Stimulated activated CD4-positive, alpha-beta T cell treated with anti-CD3 and anti-CD28 coated beads, Interleukin-2, amount 100 ng/mL, for 4 hours (primary cell): Measurements from ENCODE around the gene HDAC4.

ENCODE experiments used
- DNase-seq: peaks from one replicate; pipeline ENCODE4 v3.0.0-alpha.2; 2020; ENCODE audit warnings: low read depth

HDAC4 gene

DNA sequence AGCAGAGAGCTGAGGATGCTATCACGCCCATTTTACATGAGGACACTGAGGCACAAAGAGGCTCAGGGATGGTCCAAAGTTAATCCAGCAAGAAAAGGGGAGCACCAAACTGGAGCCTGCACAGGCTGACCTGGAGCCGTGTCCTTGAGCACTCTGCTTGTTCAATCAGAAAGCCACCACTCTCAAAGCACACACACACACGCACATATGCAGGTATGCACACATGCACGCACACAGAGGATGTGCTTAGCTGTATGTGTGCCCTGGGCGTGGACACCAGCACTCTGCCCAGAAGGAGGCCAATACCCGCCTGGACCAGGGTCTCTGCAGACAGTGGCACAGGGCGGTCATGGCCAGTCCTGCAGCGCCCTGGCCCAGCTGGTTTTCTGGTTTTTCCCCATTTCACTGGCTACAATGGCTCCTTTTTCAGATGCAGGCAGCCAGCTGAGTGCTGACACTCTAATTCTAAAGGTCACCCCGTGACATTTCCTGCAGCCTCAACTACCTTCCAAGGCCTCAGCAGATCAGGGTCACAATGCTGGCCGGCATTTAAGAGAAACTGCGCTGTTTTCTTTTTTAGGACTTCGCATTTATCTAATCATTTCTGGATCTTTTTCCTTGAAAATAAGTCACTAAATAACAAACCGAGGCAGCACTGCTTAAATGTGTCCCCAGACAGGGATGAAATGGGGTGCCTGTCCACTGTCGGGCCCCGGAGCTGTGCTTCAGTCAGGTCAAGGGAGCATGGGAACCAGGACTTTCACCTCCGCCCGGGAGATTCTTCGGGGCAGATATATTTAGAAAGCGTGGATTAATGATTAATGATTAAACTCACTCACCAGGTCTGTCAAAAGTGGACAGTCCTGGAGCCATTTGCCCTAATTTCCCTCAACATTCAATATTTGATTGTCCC, 104.5 kb downstream of the HDAC4 start:
- no peak for DNase-seq

GRCh38 chr2:239295377-239296019, 105.3 kb downstream of the HDAC4 start:
- no peak for DNase-seq

- DNase-seq = no peak
These were observed 106.2 kb downstream of the HDAC4 start for GRCh38 chr2:239294571-239295054.

GRCh38 chr2:239293775-239294430, 106.9 kb downstream of the HDAC4 start:
- peak; percentile 34 for DNase-seq

DNA sequence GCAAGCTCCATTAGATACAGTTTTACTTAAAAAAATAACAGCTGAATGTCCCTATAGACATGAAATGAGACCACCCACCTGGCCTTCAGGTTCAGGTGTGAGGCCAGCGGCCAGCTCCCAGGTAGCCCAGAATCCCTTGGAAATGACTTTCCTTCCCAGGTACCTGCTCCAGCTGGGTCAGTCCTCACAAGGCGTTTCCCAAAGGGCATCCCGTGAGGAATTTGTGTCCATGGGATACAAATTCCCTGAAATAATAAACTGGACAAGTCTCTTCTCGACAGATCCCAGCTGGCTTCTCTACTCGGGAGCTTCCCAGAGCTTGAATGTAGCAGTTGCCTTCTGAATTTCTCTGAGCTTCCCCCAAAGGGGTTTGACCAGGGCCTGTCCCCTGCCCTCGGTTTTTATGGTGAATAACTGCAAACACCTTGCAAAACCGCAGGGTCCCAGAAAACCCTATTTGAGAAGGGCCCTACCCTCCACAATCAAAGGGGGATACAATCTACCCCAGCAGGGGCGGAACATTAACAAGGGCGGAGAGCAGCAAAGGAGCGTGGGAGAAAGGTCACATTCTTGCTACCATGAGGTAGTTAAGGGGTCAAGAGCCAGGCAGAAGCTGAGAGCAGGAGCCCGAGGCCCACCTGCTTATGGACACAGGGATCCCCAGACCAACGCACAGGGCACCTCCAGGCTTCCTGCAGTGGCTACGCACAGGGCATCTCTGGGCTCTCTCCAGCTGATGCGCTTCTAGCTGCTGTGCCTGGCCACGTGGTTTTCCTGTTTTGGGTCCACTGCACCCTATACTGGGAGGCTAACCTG, 107.7 kb downstream of the HDAC4 start:
- no peak for DNase-seq

DNA sequence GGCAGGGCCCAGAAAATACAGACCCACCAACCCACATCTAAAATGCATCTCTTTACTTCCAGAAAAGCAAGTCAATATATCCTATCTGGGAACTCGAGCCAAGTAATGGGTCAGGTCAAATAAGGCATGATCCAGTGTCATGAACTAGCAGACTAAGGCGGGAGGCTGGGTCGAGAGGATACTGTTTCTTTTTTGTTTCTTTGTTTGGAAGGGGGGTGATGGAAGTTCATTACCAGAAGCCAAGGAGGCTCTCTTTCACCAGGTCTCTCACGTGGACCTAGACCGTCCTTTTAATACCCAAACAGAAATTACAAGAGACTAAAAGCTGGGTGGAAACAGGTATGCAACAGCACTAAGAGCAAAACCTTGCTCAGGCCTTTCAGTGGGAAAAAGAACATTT, 108.3 kb downstream of the HDAC4 start:
- no peak for DNase-seq

- no peak for DNase-seq
These were observed 109.1 kb downstream of the HDAC4 start for GRCh38 chr2:239291475-239292350.

DNA sequence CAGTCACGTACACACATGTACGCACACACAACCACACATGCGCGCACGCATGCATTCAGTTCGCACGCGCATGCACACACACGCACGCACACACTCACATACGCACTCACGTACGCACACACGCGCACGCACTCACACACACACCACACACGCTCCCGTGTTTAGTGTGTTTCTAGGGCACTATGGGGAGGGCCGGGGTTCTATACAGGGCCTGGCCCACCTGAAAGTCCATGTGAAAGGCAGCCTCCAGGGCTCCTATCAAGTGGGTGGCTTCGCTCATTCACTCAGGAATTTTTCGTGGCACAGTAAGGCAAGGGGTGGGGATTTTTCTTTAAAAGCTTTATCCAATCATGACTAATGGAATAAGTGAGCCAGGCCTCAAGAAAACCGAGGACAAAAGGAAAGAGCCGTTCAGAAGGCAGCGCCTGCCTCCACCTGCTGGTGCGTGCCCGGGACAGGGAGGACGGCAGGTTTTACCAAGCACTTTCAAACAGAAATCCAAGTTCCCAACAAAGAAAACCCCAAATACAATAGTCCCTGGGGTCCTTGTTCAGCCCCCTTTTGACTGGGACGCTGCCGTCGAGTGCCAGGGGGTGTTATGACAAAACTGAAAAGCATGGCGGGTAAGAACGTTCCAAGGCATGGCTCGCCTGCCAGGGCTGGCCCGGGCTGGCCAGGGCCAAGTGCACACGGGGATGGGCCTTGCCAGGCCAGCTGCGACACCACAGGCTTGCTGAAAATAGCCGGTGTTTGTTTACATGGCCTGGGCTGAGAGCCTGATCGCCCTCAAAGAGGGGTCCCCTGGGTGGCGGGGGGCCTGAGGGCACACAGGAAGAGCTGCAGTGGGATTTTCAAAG, 110.0 kb downstream of the HDAC4 start:
- no peak for DNase-seq

DNA sequence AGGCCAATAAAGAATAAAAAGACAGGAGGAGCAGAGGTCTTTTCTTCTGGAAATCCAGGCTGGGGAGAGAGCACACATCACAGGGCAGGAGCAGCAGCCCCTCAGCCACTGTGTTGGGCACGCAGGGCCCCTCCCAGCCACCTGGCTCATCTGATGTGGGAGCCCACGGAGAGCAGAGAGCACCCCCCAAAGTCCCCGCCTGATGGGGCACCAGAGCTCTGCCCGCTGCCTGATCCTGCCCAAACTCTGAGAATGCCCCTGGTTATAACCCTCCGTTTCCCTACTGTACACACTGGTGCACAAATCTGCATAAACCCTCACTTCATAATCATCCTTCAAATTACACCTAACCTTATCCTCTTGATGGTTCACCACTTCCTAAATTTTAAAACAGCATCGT, 111.3 kb downstream of the HDAC4 start:
- DNase-seq = no peak

DNA sequence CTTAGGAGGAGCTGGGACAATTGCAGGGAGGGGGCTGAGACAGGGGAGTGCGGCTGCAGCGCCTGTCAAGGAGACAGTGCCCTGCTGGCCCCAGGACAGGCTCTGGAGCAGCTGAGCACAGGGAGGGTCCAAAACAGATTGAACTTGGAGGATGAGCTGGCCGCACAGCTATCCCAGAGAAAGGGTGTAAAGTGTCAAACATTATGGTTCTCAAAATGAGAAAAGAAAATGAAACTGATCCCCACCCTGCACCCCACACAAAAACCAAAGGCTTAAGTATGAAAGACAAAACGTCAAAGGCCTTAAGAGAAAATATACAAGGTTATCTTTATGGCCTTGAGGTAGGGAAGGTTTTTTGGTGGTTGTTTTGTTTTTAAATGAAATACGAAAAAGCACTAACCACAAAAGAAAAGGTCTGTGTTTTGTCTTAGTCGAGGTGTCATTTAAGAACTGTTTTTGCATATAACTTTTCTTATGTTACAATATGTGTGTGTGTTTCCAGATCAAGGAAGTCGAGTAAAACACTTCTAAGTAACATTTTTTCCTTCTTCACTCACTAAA, 111.8 kb downstream of the HDAC4 start:
- DNase-seq = no peak

DNA sequence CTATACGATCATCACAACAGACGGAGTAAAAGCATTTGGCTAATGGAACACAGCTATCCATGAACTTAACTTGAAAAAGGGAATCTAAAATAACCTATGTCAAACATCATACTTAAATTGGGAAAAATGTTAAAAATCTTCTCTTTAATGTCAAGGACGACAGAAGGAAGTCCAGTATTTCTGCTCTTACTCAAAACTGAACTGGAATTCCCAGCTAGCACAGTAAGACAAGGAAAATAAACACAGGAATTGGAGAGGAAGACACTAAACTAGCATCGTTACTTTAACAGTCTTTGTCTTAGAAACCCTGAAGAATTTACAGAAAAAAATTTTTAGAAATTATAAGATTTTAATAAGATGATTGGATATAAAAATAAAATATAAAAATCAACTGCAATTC, 112.6 kb downstream of the HDAC4 start:
- DNase-seq = no peak

- no peak for DNase-seq
These were observed 113.4 kb downstream of the HDAC4 start for GRCh38 chr2:239287461-239287860.

DNA sequence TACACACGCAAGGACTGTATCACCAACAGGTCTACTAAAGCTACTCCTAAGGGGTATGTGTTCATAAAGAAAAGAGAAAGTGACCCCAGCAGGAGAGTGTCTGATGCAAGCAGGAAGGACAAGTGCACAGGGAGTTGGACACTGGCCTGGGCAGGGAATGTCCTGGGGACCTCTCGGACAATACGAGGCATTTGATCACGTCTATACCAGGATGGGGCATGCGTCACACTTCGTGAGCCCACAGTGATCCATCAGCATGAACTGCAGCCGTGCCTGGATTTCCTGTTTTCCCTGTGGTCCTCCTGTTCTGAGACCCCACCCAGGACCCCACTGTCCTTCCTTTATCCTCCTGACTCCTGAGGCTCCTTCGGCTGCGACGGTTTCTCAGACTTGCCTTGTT, 113.9 kb downstream of the HDAC4 start:
- no peak for DNase-seq

DNA sequence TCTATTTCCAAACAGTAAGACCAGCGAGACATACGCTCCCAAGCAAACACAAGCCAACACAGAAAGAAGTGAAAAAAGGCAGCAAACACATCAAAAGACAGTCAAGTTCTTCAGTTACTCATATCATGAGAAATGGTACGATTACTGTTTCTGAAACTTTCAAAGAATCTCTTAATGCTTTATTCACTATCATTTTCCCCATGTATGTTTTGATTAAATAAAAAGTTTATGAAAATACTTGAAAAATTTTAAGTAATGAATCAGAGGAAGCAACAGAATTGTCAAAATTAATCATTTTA, 114.9 kb downstream of the HDAC4 start:
- no peak for DNase-seq

DNA sequence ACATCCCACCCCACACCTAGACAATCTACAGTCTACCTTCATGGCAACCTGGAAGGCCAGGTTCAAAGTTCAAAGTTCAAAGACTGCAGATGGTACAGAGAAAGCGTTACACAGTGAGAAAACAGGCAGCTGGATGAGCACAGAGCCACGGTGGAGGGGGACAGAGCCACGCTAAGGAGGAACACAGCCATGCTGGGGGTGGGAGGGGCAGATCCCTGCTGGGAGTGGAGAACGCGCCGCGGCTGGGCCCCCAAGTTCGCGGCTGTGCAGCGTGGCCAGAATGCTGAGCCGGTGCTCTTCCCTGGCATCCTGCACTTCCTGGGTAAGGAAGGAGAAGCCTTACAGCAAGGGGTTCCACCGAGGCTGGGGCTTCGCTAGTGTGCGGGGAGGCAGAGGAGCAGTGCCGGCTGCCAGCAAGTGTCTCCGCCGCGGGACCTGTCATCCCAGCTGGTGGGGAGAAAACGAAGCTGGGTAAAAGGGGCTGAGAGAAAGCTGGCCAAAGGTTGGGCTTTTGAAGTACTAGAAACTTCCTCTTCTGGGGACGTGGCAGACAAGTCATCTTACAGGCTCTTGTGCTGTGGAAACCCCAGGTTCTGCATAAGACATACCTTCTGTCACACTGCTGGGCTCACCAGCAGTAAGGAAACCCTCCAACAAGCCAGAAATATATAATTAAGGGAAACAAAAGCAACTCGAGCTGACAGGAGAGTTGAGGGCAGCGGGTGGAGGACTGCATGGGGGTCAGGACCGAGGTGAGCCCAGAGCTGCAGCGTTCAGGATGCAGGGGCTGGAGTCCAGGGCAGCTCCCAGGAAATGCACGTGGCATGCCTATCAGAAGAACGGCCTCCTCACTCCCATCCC, 115.5 kb downstream of the HDAC4 start:
- no peak for DNase-seq

DNA sequence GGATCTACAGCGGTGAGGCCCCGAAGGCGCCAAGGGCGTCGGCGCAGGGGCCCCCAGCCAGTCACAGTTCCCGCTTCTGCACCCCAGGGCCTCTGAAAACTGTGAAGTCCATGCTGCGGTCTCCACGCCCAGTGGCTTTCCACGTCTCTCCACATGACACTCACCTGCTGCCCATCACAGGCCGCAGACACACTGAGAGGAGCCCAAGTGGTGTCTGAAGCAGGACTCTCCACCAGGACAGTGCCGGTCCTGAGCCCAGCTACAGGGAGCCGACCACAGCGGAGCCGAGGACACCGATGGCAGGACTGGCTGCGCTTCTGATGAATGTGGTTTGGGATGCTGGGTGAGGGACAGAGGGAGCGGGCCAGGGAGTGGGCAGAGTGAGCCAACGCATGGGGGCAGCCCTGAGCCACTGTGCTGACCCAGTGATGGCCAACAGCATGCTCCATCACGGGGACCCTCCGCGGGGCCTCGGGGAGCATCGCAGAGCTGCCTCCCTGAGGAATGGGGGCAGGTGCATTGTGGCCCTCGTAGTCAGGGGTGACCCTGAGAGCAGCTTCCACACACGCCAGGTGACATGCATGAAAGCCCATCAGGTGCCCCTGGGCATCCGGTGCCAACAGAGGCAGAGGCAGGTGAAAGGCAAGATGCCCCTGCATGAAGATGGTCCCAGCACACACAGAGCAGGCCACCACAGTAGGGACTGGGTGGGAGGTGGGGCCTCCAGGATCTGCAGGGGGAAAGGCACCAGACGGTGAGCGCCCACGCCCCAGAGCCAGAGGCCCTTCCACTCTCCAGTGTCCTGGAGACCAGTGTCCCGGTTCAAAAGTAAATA, 116.6 kb downstream of the HDAC4 start:
- no peak for DNase-seq

DNA sequence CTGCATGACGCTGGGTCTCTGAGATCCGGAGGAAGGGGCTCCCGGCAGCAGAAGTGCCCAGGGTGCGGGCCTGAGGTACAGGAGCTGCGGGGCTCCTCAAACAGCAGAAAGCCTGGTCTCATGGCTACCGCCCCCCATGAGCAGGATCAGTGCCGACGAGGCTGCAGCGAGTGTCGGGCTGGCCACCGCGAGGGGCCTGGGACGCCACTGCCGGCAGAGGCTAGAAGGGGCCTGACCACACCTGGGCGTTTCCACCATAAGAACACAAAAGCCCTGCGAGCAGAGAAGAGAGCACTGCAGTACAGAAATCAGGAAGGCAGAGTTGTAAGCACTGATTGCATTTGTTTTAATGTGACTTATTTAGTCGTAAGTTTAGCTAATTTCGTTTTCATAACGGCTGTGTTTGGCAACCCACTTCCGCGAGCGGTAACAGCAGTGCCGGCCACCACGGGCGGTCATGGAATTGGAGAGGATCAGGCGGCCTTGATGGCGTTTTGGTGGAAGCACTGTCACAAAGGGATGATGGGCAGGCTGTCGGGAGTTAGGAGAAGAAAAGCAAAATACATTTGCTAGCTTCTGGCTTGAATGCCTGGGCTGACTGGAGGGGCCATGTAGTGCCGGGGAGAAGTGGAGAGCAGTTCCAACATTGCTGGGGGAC, 117.4 kb downstream of the HDAC4 start:
- no peak for DNase-seq
